ENCODE measurements around the gene DOCK9. TPM values are rescaled to one million over a fixed set of nuclear protein-coding genes. Genes with fewer than 3 reads are reported as not detected.

DOCK9 gene
- total and polyA plus RNA-seq, 4 donors: 48.8 to 193 (median 133) TPM

DNA sequence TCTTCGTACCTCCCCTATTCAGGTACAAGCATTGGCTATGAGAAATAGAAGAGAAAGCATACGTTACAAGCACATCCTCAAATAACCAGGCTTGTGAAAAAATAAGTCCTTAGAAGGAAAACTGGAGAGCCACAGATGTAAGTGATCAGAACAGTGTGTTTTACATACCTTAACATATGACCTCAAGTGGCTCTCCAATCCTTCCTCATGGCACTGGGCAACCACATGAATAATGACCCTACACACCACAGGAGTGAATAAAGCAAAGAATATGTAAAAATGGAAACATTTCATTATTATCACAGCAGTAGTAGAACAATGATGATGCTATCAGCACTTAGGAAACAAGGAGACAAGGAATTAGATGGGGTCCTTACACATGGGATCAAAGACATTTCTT is 96.5 kb downstream of the DOCK9 start:
- Histone ChIP-seq H3K9ac (ENCODE audit: insufficient read depth in 1 of 2, low read length in 2 of 2) (no peak overlapping the region), H3K9me3 (ENCODE audit: control insufficient read depth in 4 of 4, insufficient read depth in 3 of 4, low read length in 3 of 4) (no peaks in the 10 kb centered on the region), H3K27ac (ENCODE audit: low read depth in 1 of 2, low read length in 1 of 2) (no peak overlapping the region), H3K36me3 (ENCODE audit: control insufficient read depth in 4 of 4, insufficient read depth in 4 of 4, low read length in 4 of 4) (peaks cover 0 to 34% (median 18%) of the 10 kb centered on the region in 4 donors), H3K4me1 (ENCODE audit: control insufficient read depth in 5 of 5, insufficient read depth in 5 of 5, low read length in 5 of 5) (peaks cover 0 to 6% (median 0%) of the 10 kb centered on the region in 5 donors), H3K27me3 (ENCODE audit: control insufficient read depth in 3 of 3, insufficient read depth in 3 of 3, low read length in 2 of 3) (no peaks in the 10 kb centered on the region), H3K4me3 (no peak overlapping the region)
- 88 to 97% methylated on average over 2 of the region's 2 CpGs for WGBS, 2 donors
- TF ChIP-seq, protein P1, sequence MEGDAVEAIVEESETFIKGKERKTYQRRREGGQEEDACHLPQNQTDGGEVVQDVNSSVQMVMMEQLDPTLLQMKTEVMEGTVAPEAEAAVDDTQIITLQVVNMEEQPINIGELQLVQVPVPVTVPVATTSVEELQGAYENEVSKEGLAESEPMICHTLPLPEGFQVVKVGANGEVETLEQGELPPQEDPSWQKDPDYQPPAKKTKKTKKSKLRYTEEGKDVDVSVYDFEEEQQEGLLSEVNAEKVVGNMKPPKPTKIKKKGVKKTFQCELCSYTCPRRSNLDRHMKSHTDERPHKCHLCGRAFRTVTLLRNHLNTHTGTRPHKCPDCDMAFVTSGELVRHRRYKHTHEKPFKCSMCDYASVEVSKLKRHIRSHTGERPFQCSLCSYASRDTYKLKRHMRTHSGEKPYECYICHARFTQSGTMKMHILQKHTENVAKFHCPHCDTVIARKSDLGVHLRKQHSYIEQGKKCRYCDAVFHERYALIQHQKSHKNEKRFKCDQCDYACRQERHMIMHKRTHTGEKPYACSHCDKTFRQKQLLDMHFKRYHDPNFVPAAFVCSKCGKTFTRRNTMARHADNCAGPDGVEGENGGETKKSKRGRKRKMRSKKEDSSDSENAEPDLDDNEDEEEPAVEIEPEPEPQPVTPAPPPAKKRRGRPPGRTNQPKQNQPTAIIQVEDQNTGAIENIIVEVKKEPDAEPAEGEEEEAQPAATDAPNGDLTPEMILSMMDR (IDR thresholded peaks at IDR 0.05; ENCODE audit: control extremely low read depth, extremely low read depth): no peak
- DNase-seq (no peak), ATAC-seq (ENCODE audit: insufficient read depth, low FRiP score) (no peak)

DNA sequence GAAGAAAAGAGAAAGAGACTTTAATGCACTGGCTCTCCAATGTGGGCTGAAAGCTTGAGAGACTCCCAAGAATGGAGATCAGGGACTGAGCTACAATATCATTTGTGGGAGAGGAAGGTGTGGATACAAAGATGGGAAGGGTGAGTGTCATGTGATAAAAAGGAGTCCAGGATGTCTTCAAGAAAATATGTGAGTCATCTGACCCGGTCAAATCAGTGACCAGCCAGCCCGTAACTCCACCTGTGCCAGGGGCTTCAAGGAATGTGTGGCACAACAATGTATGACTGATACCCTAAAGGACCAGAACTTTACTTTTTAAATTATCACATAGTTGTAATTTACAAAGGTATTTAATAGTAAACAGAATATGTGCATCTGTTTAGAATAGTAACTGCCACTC is 97.2 kb downstream of the DOCK9 start:
- H3K27me3 ChIP-seq (ENCODE audit: control insufficient read depth in 3 of 3, insufficient read depth in 3 of 3, low read length in 2 of 3): no peaks in the 10 kb centered on the region

DNA sequence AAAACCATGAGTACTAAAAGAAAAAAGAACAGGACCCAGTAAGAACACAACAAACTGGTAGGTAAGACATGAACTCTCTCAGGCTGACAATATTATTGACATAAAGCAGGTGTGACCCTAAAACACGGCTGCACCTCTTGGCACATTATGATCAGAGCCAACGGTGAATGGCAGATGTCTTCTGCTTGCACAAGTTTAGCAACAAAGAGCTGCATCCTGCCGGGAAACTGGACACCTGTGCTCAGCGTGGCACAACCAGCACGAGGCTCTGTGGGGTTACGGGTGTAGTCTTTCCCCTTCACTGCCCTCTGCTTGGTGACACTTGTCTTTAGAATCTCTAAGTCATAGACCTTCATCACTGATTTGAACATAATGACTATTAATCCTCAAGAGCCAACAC is 97.9 kb downstream of the DOCK9 start:
- DNase-seq: no peak
- Histone ChIP-seq H3K9me3 (ENCODE audit: control insufficient read depth in 4 of 4, insufficient read depth in 3 of 4, low read length in 3 of 4) (no peaks in the 10 kb centered on the region), H3K36me3 (ENCODE audit: control insufficient read depth in 4 of 4, insufficient read depth in 4 of 4, low read length in 4 of 4) (peaks cover 0 to 40% (median 16%) of the 10 kb centered on the region in 4 donors), H3K4me1 (ENCODE audit: control insufficient read depth in 5 of 5, insufficient read depth in 5 of 5, low read length in 5 of 5) (peaks cover 0 to 6% (median 0%) of the 10 kb centered on the region in 5 donors), H3K27me3 (ENCODE audit: control insufficient read depth in 3 of 3, insufficient read depth in 3 of 3, low read length in 2 of 3) (no peaks in the 10 kb centered on the region), H3K9ac (ENCODE audit: insufficient read depth in 1 of 2, low read length in 2 of 2) (no peak overlapping the region), H3K27ac (ENCODE audit: low read depth in 1 of 2, low read length in 1 of 2) (no peak overlapping the region), H3K4me3 (no peak overlapping the region)
- ATAC-seq (ENCODE audit: insufficient read depth, low FRiP score): no peak
- 67 to 91% methylated on average over 6 of the region's 6 CpGs for WGBS, 2 donors
- TF ChIP-seq, protein P1 (IDR thresholded peaks at IDR 0.05; ENCODE audit: control extremely low read depth, extremely low read depth): no peak

More for the DNA sequence above, 97.2 kb downstream of the DOCK9 start:
- no peak overlapping the region for H3K4me3 ChIP-seq
- no peak for ATAC-seq (ENCODE audit: insufficient read depth, low FRiP score)
- peaks cover 0 to 6% (median 0%) of the 10 kb centered on the region in 5 donors for H3K4me1 ChIP-seq (ENCODE audit: control insufficient read depth in 5 of 5, insufficient read depth in 5 of 5, low read length in 5 of 5)
- no peak for DNase-seq
- 87 to 96% methylated on average over 2 of the region's 2 CpGs for WGBS, 2 donors
- no peaks in the 10 kb centered on the region for H3K9me3 ChIP-seq (ENCODE audit: control insufficient read depth in 4 of 4, insufficient read depth in 3 of 4, low read length in 3 of 4)
- no peak overlapping the region for H3K9ac ChIP-seq (ENCODE audit: insufficient read depth in 1 of 2, low read length in 2 of 2)
- TF ChIP-seq, protein P1 (IDR thresholded peaks at IDR 0.05; ENCODE audit: control extremely low read depth, extremely low read depth): no peak
- no peak overlapping the region for H3K27ac ChIP-seq (ENCODE audit: low read depth in 1 of 2, low read length in 1 of 2)
- peaks cover 0 to 38% (median 17%) of the 10 kb centered on the region in 4 donors for H3K36me3 ChIP-seq (ENCODE audit: control insufficient read depth in 4 of 4, insufficient read depth in 4 of 4, low read length in 4 of 4)

DNA sequence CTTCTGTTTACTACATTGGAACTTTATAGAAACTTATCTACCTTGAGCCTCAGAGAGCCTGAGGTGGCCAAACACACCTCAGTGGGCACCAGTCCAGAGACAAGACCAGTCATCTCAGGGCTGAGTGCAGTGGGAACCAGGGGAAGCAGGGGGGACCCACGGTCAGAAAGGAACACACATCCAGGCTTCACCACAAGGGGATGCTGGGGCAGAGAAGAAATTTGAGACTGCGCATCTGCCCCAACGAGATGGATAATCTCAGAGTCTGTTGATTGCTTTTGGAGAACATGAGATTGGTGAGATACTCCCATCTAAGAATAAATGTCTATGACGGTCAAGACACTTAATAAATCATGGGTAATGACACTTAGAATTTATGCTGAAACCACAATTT is 98.7 kb downstream of the DOCK9 start:
- TF ChIP-seq, protein P1 (IDR thresholded peaks at IDR 0.05; ENCODE audit: control extremely low read depth, extremely low read depth): no peak
- H3K4me1 ChIP-seq (ENCODE audit: control insufficient read depth in 5 of 5, insufficient read depth in 5 of 5, low read length in 5 of 5): peaks cover 0 to 6% (median 0%) of the 10 kb centered on the region in 5 donors
- no peak overlapping the region for H3K9ac ChIP-seq (ENCODE audit: insufficient read depth in 1 of 2, low read length in 2 of 2)
- peaks cover 0 to 42% (median 15%) of the 10 kb centered on the region in 4 donors for H3K36me3 ChIP-seq (ENCODE audit: control insufficient read depth in 4 of 4, insufficient read depth in 4 of 4, low read length in 4 of 4)
- ATAC-seq (ENCODE audit: insufficient read depth, low FRiP score): no peak
- no peaks in the 10 kb centered on the region for H3K27me3 ChIP-seq (ENCODE audit: control insufficient read depth in 3 of 3, insufficient read depth in 3 of 3, low read length in 2 of 3)
- H3K4me3 ChIP-seq: no peak overlapping the region
- no peak for DNase-seq
- no peaks in the 10 kb centered on the region for H3K9me3 ChIP-seq (ENCODE audit: control insufficient read depth in 4 of 4, insufficient read depth in 3 of 4, low read length in 3 of 4)
- H3K27ac ChIP-seq (ENCODE audit: low read depth in 1 of 2, low read length in 1 of 2): no peak overlapping the region
- 78 to 82% methylated on average over 4 of the region's 4 CpGs for WGBS, 2 donors

Measured in lung (tissue), 12 donors.